ENCODE measurements around the gene CHCHD2. TPM values are rescaled to one million over a fixed set of nuclear protein-coding genes. Genes with fewer than 3 reads are reported as not detected.

Gene CHCHD2
- total RNA-seq, 1 experiment from 2014 or later, result 510 TPM

- ChIA-PET POLR2A (no interaction called here), CTCF (no interaction called here), RAD21 (ENCODE audit: low non-redundant PET in 1 of 2, low total read pairs in 2 of 2, uncharacterized antibody in 2 of 2, unreplicated experiment in 2 of 2) (no interaction called here)
- no peak overlapping the region for H3K27ac ChIP-seq (ENCODE audit: low read depth, low read length)
- H3K9ac ChIP-seq (ENCODE audit: low read length), result no peak overlapping the region
- intact Hi-C loops (cut with micrococcal nuclease), result no loop called here
- H3K9me2 ChIP-seq (ENCODE audit: insufficient read depth), result no peaks in the 10 kb centered on the region
- peaks cover 0 to 6% of the 10 kb centered on the region in 2 experiments; a peak in 1 of 4 replicates for H3K4me1 ChIP-seq (ENCODE audit: control insufficient read depth in 1 of 2, insufficient read depth in 2 of 2, low read length in 2 of 2)
- ATAC-seq (no peak), DNase-seq (ENCODE audit: low read depth, low spot score) (no peak)
- no peaks in the 10 kb centered on the region for H3K79me2 ChIP-seq (ENCODE audit: insufficient read depth, low read length)
- H3K27me3 ChIP-seq (ENCODE audit: insufficient read depth, low read length), result no peaks in the 10 kb centered on the region
- no peak overlapping the region for H3K4me3 ChIP-seq (replicated peaks in 1 of 2; ENCODE audit: low read depth in 1 of 2, low read length in 2 of 2)
- no peaks in the 10 kb centered on the region; a peak in 1 of 4 replicates for H3K36me3 ChIP-seq (ENCODE audit: control insufficient read depth in 1 of 2, insufficient read depth in 2 of 2, low read length in 2 of 2)
- H3K9me3 ChIP-seq (ENCODE audit: control insufficient read depth in 1 of 2, insufficient read depth in 1 of 2, low read depth in 1 of 2, low read length in 2 of 2), result no peaks in the 10 kb centered on the region
- TF ChIP-seq ZBTB33 (IDR thresholded peaks at IDR 0.05; ENCODE audit: extremely low read depth, insufficient replicate concordance, low read length) (no peak), EZH2phosphoT487 (IDR thresholded peaks at IDR 0.05; ENCODE audit: borderline replicate concordance) (no peak)
- H3K4me2 ChIP-seq (ENCODE audit: low read length), result no peak overlapping the region
- no TSS peak for BruUV-seq (replicated peaks)
- H4K20me1 ChIP-seq (ENCODE audit: insufficient read depth), result no peaks in the 10 kb centered on the region
- H2AFZ ChIP-seq (ENCODE audit: low read depth, low read length, poor library complexity, severe bottlenecking), result no peak overlapping the region
These were observed 19.5 kb downstream of the CHCHD2 start for GRCh38 chr7:56086761-56087160.

- H3K27ac ChIP-seq (ENCODE audit: low read depth, low read length), result no peak overlapping the region
- ChIA-PET POLR2A (interaction anchor here (1.0 kb wide), 1 partner anchor 19 kb away, joined by 3 read pairs; the partner anchor contains the start of gene SUMF2), CTCF (no interaction called here), RAD21 (ENCODE audit: low non-redundant PET in 1 of 2, low total read pairs in 2 of 2, uncharacterized antibody in 2 of 2, unreplicated experiment in 2 of 2) (no interaction called here)
- no TSS peak for BruUV-seq (replicated peaks)
- H2AFZ ChIP-seq (ENCODE audit: low read depth, low read length, poor library complexity, severe bottlenecking), result no peak overlapping the region
- peaks cover 7 to 9% of the 10 kb centered on the region in 2 experiments; a peak in 3 of 4 replicates for H3K36me3 ChIP-seq (ENCODE audit: control insufficient read depth in 1 of 2, insufficient read depth in 2 of 2, low read length in 2 of 2)
- no peak overlapping the region for H3K4me2 ChIP-seq (ENCODE audit: low read length)
- no peaks in the 10 kb centered on the region for H3K27me3 ChIP-seq (ENCODE audit: insufficient read depth, low read length)
- H3K4me1 ChIP-seq (ENCODE audit: control insufficient read depth in 1 of 2, insufficient read depth in 2 of 2, low read length in 2 of 2), result peaks cover 0 to 6% of the 10 kb centered on the region in 2 experiments; a peak in 1 of 4 replicates
- no peaks in the 10 kb centered on the region for H3K79me2 ChIP-seq (ENCODE audit: insufficient read depth, low read length)
- intact Hi-C loops (cut with micrococcal nuclease), result no loop called here
- 0 out of 2 replicates have a peak, but pooled peaks have one; percentile 21 for ATAC-seq
- no peak overlapping the region for H3K9ac ChIP-seq (ENCODE audit: low read length)
- H3K4me3 ChIP-seq (replicated peaks in 1 of 2; ENCODE audit: low read depth in 1 of 2, low read length in 2 of 2), result no peak overlapping the region
- no peaks in the 10 kb centered on the region for H4K20me1 ChIP-seq (ENCODE audit: insufficient read depth)
- no peaks in the 10 kb centered on the region for H3K9me2 ChIP-seq (ENCODE audit: insufficient read depth)
- no peak for DNase-seq (ENCODE audit: low read depth, low spot score)
- H3K9me3 ChIP-seq (ENCODE audit: control insufficient read depth in 1 of 2, insufficient read depth in 1 of 2, low read depth in 1 of 2, low read length in 2 of 2), result no peaks in the 10 kb centered on the region
- TF ChIP-seq ELF1 (IDR thresholded peaks at IDR 0.05; ENCODE audit: borderline replicate concordance, low read depth) (no peak), EZH2phosphoT487 (IDR thresholded peaks at IDR 0.05; ENCODE audit: borderline replicate concordance) (no peak), REST (IDR thresholded peaks at IDR 0.05; ENCODE audit: low read depth) (no peak), RAD21 (IDR thresholded peaks at IDR 0.05; ENCODE audit: low read depth) (no peak), POLR2AphosphoS5 (IDR thresholded peaks at IDR 0.05; ENCODE audit: low read depth, low read length) (no peak), ZFX (IDR thresholded peaks at IDR 0.05) (no peak), TCF7L2 (IDR thresholded peaks at IDR 0.05; ENCODE audit: borderline replicate concordance, extremely low read depth, insufficient read depth, insufficient read length) (no peak), CEBPB (IDR thresholded peaks at IDR 0.05; ENCODE audit: low read depth) (no peak), MAX (IDR thresholded peaks at IDR 0.05) (no peak), ZNF274 (IDR thresholded peaks at IDR 0.05; ENCODE audit: low read depth, low read length) (no peak), EZH2 (IDR thresholded peaks at IDR 0.05) (no peak), EGR1 (IDR thresholded peaks at IDR 0.05; ENCODE audit: low read depth) (no peak), FOSL1 (IDR thresholded peaks at IDR 0.05; ENCODE audit: low read depth) (no peak)
These were observed 23.0 kb downstream of the CHCHD2 start for GRCh38 chr7:56083150-56083785.

Measured in HCT116 (cell line).